Endothelial cell of umbilical vein (primary cell): ENCODE data around the gene AADACL4. TPM values are rescaled to one million over a fixed set of nuclear protein-coding genes. Genes with fewer than 3 reads are reported as not detected.
A peak's percentile ranks its signal among the peaks of the same experiment; 100 is the strongest.

Experiments used
- BruUV-seq: library from RNA; stranded (reverse); fragments of 400-500 nt; replicated peaks from 2 replicates; lab custom pipeline; 2021; lab: Mats Ljungman, UMichigan
- CTCF ChIA-PET: fragments of 300-600, 350-600 bp; sonication (Branson Sonifier 250); formaldehyde crosslinking; loops from one replicate; lab custom pipeline; 2021; ENCODE audit warnings: antibody characterized with exemption, inconsistent platforms; lab: Charles Lee
- POLR2A ChIA-PET: fragments of 300-600, 350-600 bp; sonication (Branson Sonifier 250); formaldehyde crosslinking; loops from one replicate; lab custom pipeline; 2021; ENCODE audit warnings: antibody characterized with exemption, inconsistent platforms; lab: Charles Lee
- DNase-seq: peaks from one replicate; pipeline ENCODE4 v3.0.0-alpha.2; 2011; ENCODE audit warnings: low read depth, low spot score
- FAIRE-seq: peaks from 2 replicates; lab custom pipeline; 2011; peaks lifted over from hg19 to GRCh38; lab: Jason Lieb, UNC
- H2AFZ ChIP-seq: 2 replicates; pipeline ENCODE4 v1.6.0; 2012; ENCODE audit warnings: low read depth, low read length, control low read depth, inconsistent platforms
- H3K27ac ChIP-seq: 2 replicates; pipeline ENCODE4 v1.5.1; 2011; ENCODE audit warnings: low read depth, mild to moderate bottlenecking, control low read depth, low read length, moderate library complexity; ENCODE audit not compliant: insufficient read depth
- H3K27me3 ChIP-seq, 2 experiments: 2 replicates each; pipeline versions ENCODE4 v1.6.0 to v1.6.1; 2011; ENCODE audit warnings: low read length in 2 of 2, mixed read lengths in 1 of 2; ENCODE audit not compliant: control insufficient read depth in 2 of 2, insufficient read depth in 2 of 2
- H3K36me3 ChIP-seq, 2 experiments: 2 replicates in 1 of 2; 3 replicates in 1 of 2; pipeline ENCODE4 v1.5.1; 2011; ENCODE audit warnings: low read length in 2 of 2, mild to moderate bottlenecking in 1 of 2, moderate library complexity in 1 of 2; ENCODE audit not compliant: control insufficient read depth in 2 of 2, insufficient read depth in 2 of 2; ENCODE audit errors: extremely low read depth in 1 of 2
- H3K4me1 ChIP-seq: 3 replicates; pipeline ENCODE4 v1.5.1; 2011; ENCODE audit warnings: mild to moderate bottlenecking, low read length; ENCODE audit not compliant: control insufficient read depth, insufficient read depth; ENCODE audit errors: extremely low read depth
- H3K4me2 ChIP-seq: 2 replicates; pipeline ENCODE4 v1.6.1; 2011; ENCODE audit warnings: low read length, control low read depth, mixed read lengths; ENCODE audit not compliant: insufficient read depth
- H3K4me3 ChIP-seq, 3 experiments: fragments of 200-600 bp in 1 of 3; sonication (generic), shearing (Covaris generic) in 1 of 3; replicated peaks in 1 of 3; 2 replicates each; pipeline ENCODE4 v1.5.1; 2011 to 2016; ENCODE audit warnings: control low read depth in 3 of 3, low read length in 3 of 3, mild to moderate bottlenecking in 2 of 3, inconsistent platforms in 1 of 3, low read depth in 1 of 3, moderate library complexity in 1 of 3; ENCODE audit not compliant: insufficient read depth in 1 of 3
- H3K79me2 ChIP-seq: 2 replicates; pipeline ENCODE4 v1.6.0; 2012; ENCODE audit warnings: low read length, inconsistent platforms; ENCODE audit not compliant: control insufficient read depth, insufficient read depth
- H3K9ac ChIP-seq: replicated peaks from 2 replicates; pipeline ENCODE3; 2011; ENCODE audit warnings: low read length, control low read depth; ENCODE audit not compliant: insufficient read depth; ENCODE audit errors: extremely low read depth
- H3K9me1 ChIP-seq: replicated peaks from 3 replicates; pipeline ENCODE4 v1.6.0; 2011; ENCODE audit warnings: mild to moderate bottlenecking, low read length; ENCODE audit not compliant: control insufficient read depth, insufficient read depth; ENCODE audit errors: extremely low read depth
- H3K9me3 ChIP-seq: replicated peaks from 2 replicates; pipeline ENCODE4 v1.5.1; 2012; ENCODE audit warnings: low read length, inconsistent platforms; ENCODE audit not compliant: control insufficient read depth, insufficient read depth
- H4K20me1 ChIP-seq: replicated peaks from 2 replicates; pipeline ENCODE3; 2011; ENCODE audit warnings: mild to moderate bottlenecking, low read length; ENCODE audit not compliant: control insufficient read depth, insufficient read depth; ENCODE audit errors: extremely low read depth
- EZH2 ChIP-seq: IDR thresholded peaks from 2 replicates; pipeline ENCODE4 v1.6.1; 2012; ENCODE audit warnings: borderline replicate concordance, low read depth, mild to moderate bottlenecking, moderate library complexity, low read length, inconsistent platforms; ENCODE audit not compliant: severe bottlenecking
- FOS ChIP-seq: IDR thresholded peaks from 2 replicates; pipeline ENCODE4 v1.6.1; 2011; ENCODE audit warnings: mild to moderate bottlenecking, low read length, moderate library complexity, borderline replicate concordance; ENCODE audit not compliant: insufficient read depth
- GATA2 ChIP-seq: IDR thresholded peaks from 2 replicates; pipeline ENCODE4 v1.7.0; 2011; ENCODE audit warnings: low read depth, mild to moderate bottlenecking, moderate library complexity, mixed read lengths, low read length; ENCODE audit not compliant: insufficient read length, insufficient read depth
- JUN ChIP-seq: IDR thresholded peaks from 2 replicates; pipeline ENCODE4 v1.6.1; 2011; ENCODE audit warnings: borderline replicate concordance, low read depth; ENCODE audit not compliant: insufficient read length, insufficient read depth
- MYC ChIP-seq: IDR thresholded peaks from one replicate; pipeline ENCODE4 v1.6.1; 2011; ENCODE audit warnings: mild to moderate bottlenecking, low read depth, low read length
- POLR2A ChIP-seq: IDR thresholded peaks from 2 replicates; pipeline ENCODE4 v1.6.1; 2012; ENCODE audit warnings: low read depth, mild to moderate bottlenecking, control low read depth, low read length
- POLR2AphosphoS5 ChIP-seq: IDR thresholded peaks from 2 replicates; pipeline ENCODE4 v1.6.1; 2012; ENCODE audit warnings: low read depth, mild to moderate bottlenecking, control low read depth, low read length, moderate library complexity; ENCODE audit not compliant: insufficient read depth
- dilution Hi-C: fragments of 300-500 bp; cut with MboI; formaldehyde crosslinking; loops from one replicate; pipeline ENCODE4 v1.15.0; 2019; ENCODE audit warnings: low sequenced_read_pairs; ENCODE audit not compliant: extremely low pct_ligation_motif_present
- intact Hi-C: fragments of 100-400 bp; cut with micrococcal nuclease; formaldehyde crosslinking; loops from one replicate; pipeline ENCODE4 v1.10.0; 2022
- polyA plus RNA-seq, 4 experiments: library from polyadenylated mRNA; depleted of rRNA in 3 of 4; stranded (reverse) in 3 of 4; unstranded in 1 of 4; fragments of >200 nt; gene quantifications; 2 replicates each; pipeline versions ENCODE4 v1.2.1 to v1.2.3, GENCODE V29; 2011 to 2012; ENCODE audit warnings: missing spikeins in 1 of 4
- total RNA-seq: library from RNA; stranded (reverse); gene quantifications from 2 replicates; pipeline ENCODE4 v1.2.3, GENCODE V29; 2021
- TF ChIP-seq, protein P1 (sequence below): IDR thresholded peaks from 2 replicates; pipeline ENCODE4 v1.6.1; 2011; ENCODE audit not compliant: insufficient read depth, insufficient read length
- TF ChIP-seq, protein P2 (sequence below), 2 donors: IDR thresholded peaks; 1 replicate in 1 of 2; 2 replicates in 1 of 2; pipeline ENCODE4 v1.5.1; 2011; ENCODE audit warnings: low read length in 2 of 2, mild to moderate bottlenecking in 2 of 2, moderate library complexity in 2 of 2, control low read depth in 1 of 2, inconsistent platforms in 1 of 2, low read depth in 1 of 2; ENCODE audit not compliant: insufficient read depth in 1 of 2; ENCODE audit errors: extremely low read depth in 1 of 2

AADACL4 gene
- total and polyA plus RNA-seq, 2 donors (not counting 3 experiments of a cell fraction or from before 2014, with no cell fraction given), result not detected

DNA sequence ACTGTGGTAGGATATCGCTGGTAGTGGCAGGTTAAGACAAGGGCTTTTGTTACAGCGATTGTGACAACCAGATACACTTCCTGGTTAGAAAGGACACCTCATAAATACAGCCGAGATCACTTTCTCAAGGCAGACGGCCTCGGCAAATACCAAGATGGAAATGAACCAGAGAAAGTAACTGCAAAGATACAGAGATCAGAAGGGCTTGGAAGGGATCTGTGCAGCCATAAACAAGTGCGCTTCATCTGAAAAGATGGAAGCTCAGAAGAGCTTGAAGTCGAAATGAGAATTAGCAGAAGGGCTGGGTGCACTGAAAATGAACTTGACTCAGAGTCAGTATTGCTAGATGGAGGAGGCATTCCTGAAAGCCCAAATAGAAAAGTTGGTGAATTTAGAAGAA, 32.9 kb upstream of the AADACL4 start:
- Histone ChIP-seq H3K9me1 (no peaks in the 10 kb centered on the region), H3K79me2 (peaks cover 11% of the 10 kb centered on the region), H4K20me1 (no peaks in the 10 kb centered on the region), H2AFZ (no peak overlapping the region), H3K4me2 (no peak overlapping the region), H3K27me3 (no peaks in the 10 kb centered on the region), H3K9ac (no peak overlapping the region), H3K4me3 (no peak overlapping the region), H3K9me3 (no peaks in the 10 kb centered on the region), H3K4me1 (peaks cover 12% of the 10 kb centered on the region), H3K27ac (no peak overlapping the region), H3K36me3 (peaks cover 5 to 7% of the 10 kb centered on the region in 2 experiments)
- DNase-seq (no peak), FAIRE-seq (peak; percentile 48)
- dilution Hi-C loops, result no loop called here
- POLR2A ChIA-PET, result no interaction called here
- CTCF ChIA-PET, result no interaction called here
- no TSS peak for BruUV-seq
- intact Hi-C loops, result no loop called here
- TF ChIP-seq EZH2 (no peak), POLR2A (no peak), GATA2 (no peak), MYC (no peak), POLR2AphosphoS5 (no peak), FOS (no peak)
- TF ChIP-seq, protein P1, sequence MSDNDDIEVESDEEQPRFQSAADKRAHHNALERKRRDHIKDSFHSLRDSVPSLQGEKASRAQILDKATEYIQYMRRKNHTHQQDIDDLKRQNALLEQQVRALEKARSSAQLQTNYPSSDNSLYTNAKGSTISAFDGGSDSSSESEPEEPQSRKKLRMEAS, result no peak

GRCh38 chr1:12613180-12613579, 30.7 kb upstream of the AADACL4 start:
- no peaks in the 10 kb centered on the region for H4K20me1 ChIP-seq
- FAIRE-seq, result no peak
- BruUV-seq, result no TSS peak

More at GRCh38 chr1:12613180-12613579, 30.7 kb upstream of the AADACL4 start:
- Histone ChIP-seq H3K9me3 (no peaks in the 10 kb centered on the region), H3K27me3 (no peaks in the 10 kb centered on the region), H3K4me3 (no peak overlapping the region), H2AFZ (no peak overlapping the region), H3K9ac (no peak overlapping the region), H3K79me2 (peaks cover 11% of the 10 kb centered on the region), H3K27ac (no peak overlapping the region), H3K9me1 (no peaks in the 10 kb centered on the region), H3K4me1 (peaks cover 16% of the 10 kb centered on the region), H3K36me3 (peaks cover 5 to 7% of the 10 kb centered on the region in 2 experiments), H3K4me2 (no peak overlapping the region)
- no peak for DNase-seq
- ChIA-PET POLR2A (no interaction called here), CTCF (interaction anchor here (1.1 to 9.2 kb wide), 2 partner anchors 301 to 489 kb away, joined by 3 to 131 read pairs; no protein-coding TSS in a partner anchor)
- TF ChIP-seq JUN (no peak), POLR2A (no peak), MYC (no peak), GATA2 (no peak), FOS (no peak), EZH2 (no peak), POLR2AphosphoS5 (no peak)
- TF ChIP-seq, protein P1, result no peak
- TF ChIP-seq, protein P2, sequence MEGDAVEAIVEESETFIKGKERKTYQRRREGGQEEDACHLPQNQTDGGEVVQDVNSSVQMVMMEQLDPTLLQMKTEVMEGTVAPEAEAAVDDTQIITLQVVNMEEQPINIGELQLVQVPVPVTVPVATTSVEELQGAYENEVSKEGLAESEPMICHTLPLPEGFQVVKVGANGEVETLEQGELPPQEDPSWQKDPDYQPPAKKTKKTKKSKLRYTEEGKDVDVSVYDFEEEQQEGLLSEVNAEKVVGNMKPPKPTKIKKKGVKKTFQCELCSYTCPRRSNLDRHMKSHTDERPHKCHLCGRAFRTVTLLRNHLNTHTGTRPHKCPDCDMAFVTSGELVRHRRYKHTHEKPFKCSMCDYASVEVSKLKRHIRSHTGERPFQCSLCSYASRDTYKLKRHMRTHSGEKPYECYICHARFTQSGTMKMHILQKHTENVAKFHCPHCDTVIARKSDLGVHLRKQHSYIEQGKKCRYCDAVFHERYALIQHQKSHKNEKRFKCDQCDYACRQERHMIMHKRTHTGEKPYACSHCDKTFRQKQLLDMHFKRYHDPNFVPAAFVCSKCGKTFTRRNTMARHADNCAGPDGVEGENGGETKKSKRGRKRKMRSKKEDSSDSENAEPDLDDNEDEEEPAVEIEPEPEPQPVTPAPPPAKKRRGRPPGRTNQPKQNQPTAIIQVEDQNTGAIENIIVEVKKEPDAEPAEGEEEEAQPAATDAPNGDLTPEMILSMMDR (IDR thresholded peaks at IDR 0.05; ENCODE audit: extremely low read depth in 1 of 2, insufficient read depth in 1 of 2, low read depth in 1 of 2, low read length in 2 of 2), result no peak
- dilution Hi-C loops, result no loop called here
- intact Hi-C loops, result no loop called here
